HepG2 (cell line): ENCODE data around the gene NKX3-2. TPM values are rescaled to one million over a fixed set of nuclear protein-coding genes. Genes with fewer than 3 reads are reported as not detected.

Source experiments
- ATAC-seq: fragments of 200-7000 bp; cut with Tn5 transposase; 3 replicates; pipeline ENCODE4 v1.9.1; 2020; ENCODE audit warnings: mild to moderate bottlenecking, moderate library complexity
- BruUV-seq: library from RNA; stranded (reverse); fragments of 400-500 nt; replicated peaks from 2 replicates; lab custom pipeline; 2021; lab: Mats Ljungman, UMichigan
- CTCF ChIA-PET: fragments of 300-600 bp; formaldehyde crosslinking; extraction: SDS; loops from one replicate; lab custom pipeline; 2021; ENCODE audit warnings: low total read pairs, inconsistent platforms, low intra/inter-chr PET ratio; lab: Yijun Ruan, JAX
- POLR2A ChIA-PET: fragments of 350-600 bp; sonication (Branson Sonifier 250); formaldehyde crosslinking; loops from one replicate; lab custom pipeline; 2020; ENCODE audit warnings: antibody characterized with exemption, inconsistent platforms; lab: Yijun Ruan, JAX
- DNase-seq: peaks from one replicate; pipeline ENCODE4 v3.0.0-alpha.2; 2015; ENCODE audit warnings: low spot score
- FAIRE-seq: peaks from 3 replicates; lab custom pipeline; 2011; peaks lifted over from hg19 to GRCh38; lab: Jason Lieb, UNC
- H2AFZ ChIP-seq: one replicate; pipeline ENCODE4 v1.6.1; 2011; ENCODE audit warnings: low read length, inconsistent platforms
- H3K27ac ChIP-seq: fragments of 300-600 bp; 3 replicates; pipeline ENCODE4 v1.8.0; 2011; ENCODE audit warnings: mixed run types, mild to moderate bottlenecking, mixed read lengths, low read length, inconsistent platforms; ENCODE audit not compliant: insufficient read depth; ENCODE audit errors: extremely low read length
- H3K27me3 ChIP-seq, 2 experiments: fragments of 200-600 bp in 1 of 2; 2 replicates in 1 of 2; 3 replicates in 1 of 2; pipeline versions ENCODE4 v1.6.0 to v1.8.0; 2011; ENCODE audit warnings: low read length in 2 of 2, mild to moderate bottlenecking in 2 of 2, moderate library complexity in 2 of 2, inconsistent platforms in 1 of 2; ENCODE audit not compliant: insufficient read depth in 2 of 2, control insufficient read depth in 1 of 2
- H3K36me3 ChIP-seq, 2 experiments: fragments of 200-600 bp in 1 of 2; replicated peaks in 1 of 2; 2 replicates in 1 of 2; 3 replicates in 1 of 2; pipeline versions ENCODE4 v1.5.1 to v1.8.0; 2011; ENCODE audit warnings: low read length in 2 of 2, inconsistent platforms in 1 of 2; ENCODE audit not compliant: insufficient read depth in 2 of 2, control insufficient read depth in 1 of 2
- H3K4me1 ChIP-seq: 2 replicates; pipeline ENCODE4 v1.5.1; 2012; ENCODE audit warnings: low read length, inconsistent platforms; ENCODE audit not compliant: insufficient read depth
- H3K4me2 ChIP-seq: 2 replicates; pipeline ENCODE4 v1.6.0; 2011; ENCODE audit warnings: low read depth, low read length, inconsistent platforms
- H3K4me3 ChIP-seq, 3 experiments: fragments of 200-600 bp in 1 of 3; sonication (generic), shearing (Covaris generic) in 1 of 3; replicated peaks in 1 of 3; 2 replicates each; pipeline ENCODE4 v1.5.1; 2011 to 2016; ENCODE audit warnings: low read length in 3 of 3, inconsistent platforms in 2 of 3, low read depth in 2 of 3, mild to moderate bottlenecking in 2 of 3, control low read depth in 1 of 3, mixed read lengths in 1 of 3; ENCODE audit not compliant: insufficient read depth in 1 of 3
- H3K79me2 ChIP-seq: one replicate; pipeline ENCODE4 v1.6.1; 2011; ENCODE audit warnings: low read length, inconsistent platforms; ENCODE audit not compliant: insufficient read depth
- H3K9ac ChIP-seq: 2 replicates; pipeline ENCODE4 v1.6.0; 2011; ENCODE audit warnings: mild to moderate bottlenecking, low read depth, low read length, inconsistent platforms; ENCODE audit not compliant: insufficient read depth
- H3K9me3 ChIP-seq: 2 replicates; pipeline ENCODE4 v1.5.1; 2012; ENCODE audit warnings: mild to moderate bottlenecking, low read length
- H4K20me1 ChIP-seq: 2 replicates; pipeline ENCODE4 v1.6.0; 2011; ENCODE audit warnings: inconsistent platforms, mild to moderate bottlenecking, low read length, moderate library complexity; ENCODE audit not compliant: insufficient read depth
- ERF ChIP-seq: IDR thresholded peaks from 2 replicates; pipeline ENCODE4 v1.6.1; 2018; ENCODE audit warnings: missing biosample characterization, missing genetic modification reagents
- GABPB1 ChIP-seq: IDR thresholded peaks from 2 replicates; pipeline ENCODE4 v1.6.1; 2016; ENCODE audit warnings: mild to moderate bottlenecking, missing genetic modification reagents, moderate library complexity, missing compliant biosample characterization
- SIN3A ChIP-seq: IDR thresholded peaks from 2 replicates; pipeline ENCODE4 v1.6.1; 2011; ENCODE audit warnings: low read depth, mild to moderate bottlenecking, control low read depth, low read length, borderline replicate concordance
- ZBTB1 ChIP-seq: sonication (generic); formaldehyde crosslinking; IDR thresholded peaks from 2 replicates; pipeline ENCODE4 v1.4.0; 2020; ENCODE audit warnings: missing genetic modification reagents, borderline replicate concordance
- ZNF205 ChIP-seq: IDR thresholded peaks from 2 replicates; pipeline ENCODE4 v1.6.1; 2018; ENCODE audit warnings: missing biosample characterization, missing genetic modification reagents
- ZNF629 ChIP-seq: sonication (generic); formaldehyde crosslinking; conservative IDR thresholded peaks from 2 replicates; pipeline ENCODE4 v1.5.0; 2020; ENCODE audit warnings: missing genetic modification reagents
- ZNF660 ChIP-seq: sonication (generic); formaldehyde crosslinking; IDR thresholded peaks from 2 replicates; pipeline ENCODE4 v1.5.1; 2020; ENCODE audit warnings: mild to moderate bottlenecking, low read depth, missing genetic modification reagents, borderline replicate concordance
- WGBS: methylation state at CpG from one replicate; pipeline ENCODE4 v1.1.6; 2017; ENCODE audit warnings: low lambda C conversion rate; 5-methylcytosine and 5-hydroxymethylcytosine counted together
- in situ Hi-C: cut with HindIII; loops from 2 replicates; pipeline ENCODE4 v1.10.0; 2017; ENCODE audit warnings: low pct_unique_long_range_greater_than_20kb; ENCODE audit not compliant: extremely low pct_ligation_motif_present
- intact Hi-C: fragments of 100-400 bp; cut with micrococcal nuclease; formaldehyde crosslinking; loops from one replicate; pipeline ENCODE4 v1.10.0; 2022; ENCODE audit not compliant: unreplicated experiment
- polyA plus RNA-seq, 8 experiments: library from polyadenylated mRNA; depleted of rRNA in 3 of 8; stranded (reverse) in 7 of 8; unstranded in 1 of 8; fragments of >200 nt; fragmentation: Illumina TruSeq in 4 of 8; extraction: Trizol in 4 of 8; gene quantifications; 2 replicates each; pipeline versions ENCODE4 v1.2.1 to v1.2.3, GENCODE V29; 2011 to 2016; ENCODE audit warnings: low read depth in 4 of 8, missing spikeins in 1 of 8, mixed read lengths in 1 of 8; ENCODE audit not compliant: insufficient read depth in 1 of 8
- total RNA-seq, 5 experiments: library from RNA; depleted of rRNA; stranded (reverse); fragments of >200 nt; fragmentation: Illumina TruSeq; extraction: Trizol; gene quantifications; 2 replicates each; pipeline ENCODE4 v1.2.3, GENCODE V29; 2016; ENCODE audit warnings: low read depth in 1 of 5
- TF ChIP-seq, protein P1 (sequence below): sonication (generic); formaldehyde crosslinking; IDR thresholded peaks from 2 replicates; pipeline ENCODE4 v1.4.0; 2020; ENCODE audit warnings: missing genetic modification reagents
- TF ChIP-seq, protein P2 (sequence below): IDR thresholded peaks from 2 replicates; pipeline ENCODE4 v1.6.1; 2016; ENCODE audit warnings: low read depth, borderline replicate concordance
- TF ChIP-seq, protein P3 (sequence below): sonication (generic); formaldehyde crosslinking; IDR thresholded peaks from 2 replicates; pipeline ENCODE4 v1.5.1; 2020; ENCODE audit warnings: mild to moderate bottlenecking, missing genetic modification reagents, moderate library complexity

The NKX3-2 gene
- total and polyA plus RNA-seq, 2 of the 13 experiments (the other 11 are each of a cell fraction or from before 2014, with no cell fraction given), result 0.07 to 0.13 TPM

DNA sequence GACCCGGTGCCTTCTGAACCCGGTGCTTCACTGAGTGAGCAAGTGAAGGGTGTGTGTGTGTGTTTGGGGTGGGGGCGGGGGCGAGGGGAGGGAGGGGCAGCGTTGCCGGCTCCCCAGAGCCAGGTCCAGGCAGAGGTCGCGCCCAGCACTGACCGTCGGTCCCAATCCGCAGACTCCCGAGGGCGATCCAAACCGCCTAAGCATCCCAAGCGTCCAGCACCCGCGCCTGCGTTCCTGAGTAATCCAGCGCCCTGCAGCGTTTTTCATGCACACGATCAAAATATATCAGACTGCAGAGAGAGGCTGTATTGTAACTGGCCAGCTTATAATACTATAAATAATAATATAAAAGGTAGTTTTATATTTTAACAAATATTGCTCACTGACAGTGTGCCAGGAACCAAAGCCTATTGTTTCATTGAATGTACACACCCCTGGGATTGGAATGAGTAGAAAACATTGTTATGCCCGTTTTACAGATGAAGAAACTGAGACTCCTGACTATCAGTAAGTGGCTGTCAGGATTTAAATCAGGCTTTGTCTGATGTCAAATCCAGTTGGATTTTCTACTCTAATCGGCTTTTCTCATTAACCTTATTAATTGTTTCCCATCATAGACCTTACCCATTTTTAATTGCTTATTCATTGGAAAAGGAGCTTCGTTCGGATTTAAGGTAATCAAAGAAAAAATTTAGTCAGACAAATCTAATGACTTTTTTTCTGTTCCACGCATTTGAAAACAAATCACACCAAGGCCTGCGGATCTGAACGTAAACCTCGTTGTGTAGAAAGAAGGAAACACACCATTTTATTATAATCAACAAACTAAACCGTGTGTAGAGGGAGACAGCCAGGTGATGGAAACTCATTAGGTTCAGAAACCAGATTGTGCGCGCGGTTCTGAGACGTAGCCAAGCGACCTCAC, 4.0 kb upstream of the NKX3-2 start:
- intact Hi-C loops (loop anchor here (2.0 to 10.0 kb wide), 5 partner anchors 66 to 870 kb away; partner anchors contain the start of gene RAB28), in situ Hi-C loops (loop anchor here (5.0 kb wide), 2 partner anchors 696 to 821 kb away; no protein-coding TSS in a partner anchor)
- H2AFZ ChIP-seq, result no peak overlapping the region

DNA sequence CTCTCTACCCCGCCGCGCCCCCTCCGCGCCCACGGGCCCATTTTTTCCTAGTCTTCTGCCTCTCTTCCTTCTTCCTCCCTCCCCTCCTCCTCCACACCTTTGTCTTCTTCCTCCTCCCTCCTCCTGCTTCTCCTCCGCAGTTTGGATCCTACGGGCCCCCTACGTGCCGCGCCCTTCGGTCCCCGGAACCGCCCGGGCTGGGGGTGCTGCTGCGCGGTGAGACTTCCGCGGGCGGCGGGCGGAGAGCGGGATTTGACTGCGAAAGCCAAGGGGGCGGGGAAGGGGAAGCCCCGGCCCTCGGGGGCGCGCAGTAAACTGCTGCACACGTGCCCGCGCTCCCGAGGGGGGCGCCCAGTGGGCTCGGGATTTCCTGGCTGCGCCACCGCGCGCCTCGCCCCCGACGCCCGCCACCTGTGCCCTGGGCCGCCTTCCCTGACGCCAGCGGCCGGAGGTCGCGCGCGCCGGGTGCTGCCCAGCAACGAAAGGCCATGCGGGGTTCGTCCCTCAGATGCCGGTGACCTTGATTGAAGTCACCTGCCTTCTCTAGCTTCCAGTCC, 3.3 kb upstream of the NKX3-2 start:
- Histone ChIP-seq H3K4me2 (peak overlapping the region; percentile 53), H3K9ac (no peak overlapping the region), H3K4me1 (peaks cover 28% of the 10 kb centered on the region), H2AFZ (no peak overlapping the region), H3K27me3 (peaks cover 2 to 12% of the 10 kb centered on the region in 2 experiments; a peak in 4 of 5 replicates), H4K20me1 (no peaks in the 10 kb centered on the region), H3K79me2 (no peaks in the 10 kb centered on the region), H3K27ac (no peak overlapping the region), H3K4me3 (peak overlapping the region; percentile 41 to 54 (median 50); a peak in 4 of 6 replicates), H3K36me3 (no peaks in the 10 kb centered on the region), H3K9me3 (no peaks in the 10 kb centered on the region)
- POLR2A ChIA-PET, result no interaction called here
- CTCF ChIA-PET, result interaction anchor here (2.3 to 2.5 kb wide), 2 partner anchors 695 to 818 kb away, joined by 19 to 26 read pairs; no protein-coding TSS in a partner anchor
- intact Hi-C loops (loop anchor here (2.0 to 10.0 kb wide), 5 partner anchors 65 to 869 kb away; partner anchors contain the start of gene RAB28), in situ Hi-C loops (loop anchor here (5.0 kb wide), 2 partner anchors 695 to 820 kb away; no protein-coding TSS in a partner anchor)
- WGBS, result 53% methylated on average over 47 of the region's 56 CpGs
- no TSS peak for BruUV-seq
- ATAC-seq (no peak), FAIRE-seq (no peak), DNase-seq (no peak)
- TF ChIP-seq, protein P1, sequence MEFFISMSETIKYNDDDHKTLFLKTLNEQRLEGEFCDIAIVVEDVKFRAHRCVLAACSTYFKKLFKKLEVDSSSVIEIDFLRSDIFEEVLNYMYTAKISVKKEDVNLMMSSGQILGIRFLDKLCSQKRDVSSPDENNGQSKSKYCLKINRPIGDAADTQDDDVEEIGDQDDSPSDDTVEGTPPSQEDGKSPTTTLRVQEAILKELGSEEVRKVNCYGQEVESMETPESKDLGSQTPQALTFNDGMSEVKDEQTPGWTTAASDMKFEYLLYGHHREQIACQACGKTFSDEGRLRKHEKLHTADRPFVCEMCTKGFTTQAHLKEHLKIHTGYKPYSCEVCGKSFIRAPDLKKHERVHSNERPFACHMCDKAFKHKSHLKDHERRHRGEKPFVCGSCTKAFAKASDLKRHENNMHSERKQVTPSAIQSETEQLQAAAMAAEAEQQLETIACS, result peak; percentile 85
- TF ChIP-seq ZNF660 (no peak), GABPB1 (CRISPR knock-in tag) (0 out of 2 replicates have a peak, but pooled peaks have one; percentile 12), SIN3A (0 out of 2 replicates have a peak, but pooled peaks have one; percentile 21)
- TF ChIP-seq, protein P2, sequence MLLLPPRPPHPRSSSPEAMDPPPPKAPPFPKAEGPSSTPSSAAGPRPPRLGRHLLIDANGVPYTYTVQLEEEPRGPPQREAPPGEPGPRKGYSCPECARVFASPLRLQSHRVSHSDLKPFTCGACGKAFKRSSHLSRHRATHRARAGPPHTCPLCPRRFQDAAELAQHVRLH, result no peak
- TF ChIP-seq, protein P3, sequence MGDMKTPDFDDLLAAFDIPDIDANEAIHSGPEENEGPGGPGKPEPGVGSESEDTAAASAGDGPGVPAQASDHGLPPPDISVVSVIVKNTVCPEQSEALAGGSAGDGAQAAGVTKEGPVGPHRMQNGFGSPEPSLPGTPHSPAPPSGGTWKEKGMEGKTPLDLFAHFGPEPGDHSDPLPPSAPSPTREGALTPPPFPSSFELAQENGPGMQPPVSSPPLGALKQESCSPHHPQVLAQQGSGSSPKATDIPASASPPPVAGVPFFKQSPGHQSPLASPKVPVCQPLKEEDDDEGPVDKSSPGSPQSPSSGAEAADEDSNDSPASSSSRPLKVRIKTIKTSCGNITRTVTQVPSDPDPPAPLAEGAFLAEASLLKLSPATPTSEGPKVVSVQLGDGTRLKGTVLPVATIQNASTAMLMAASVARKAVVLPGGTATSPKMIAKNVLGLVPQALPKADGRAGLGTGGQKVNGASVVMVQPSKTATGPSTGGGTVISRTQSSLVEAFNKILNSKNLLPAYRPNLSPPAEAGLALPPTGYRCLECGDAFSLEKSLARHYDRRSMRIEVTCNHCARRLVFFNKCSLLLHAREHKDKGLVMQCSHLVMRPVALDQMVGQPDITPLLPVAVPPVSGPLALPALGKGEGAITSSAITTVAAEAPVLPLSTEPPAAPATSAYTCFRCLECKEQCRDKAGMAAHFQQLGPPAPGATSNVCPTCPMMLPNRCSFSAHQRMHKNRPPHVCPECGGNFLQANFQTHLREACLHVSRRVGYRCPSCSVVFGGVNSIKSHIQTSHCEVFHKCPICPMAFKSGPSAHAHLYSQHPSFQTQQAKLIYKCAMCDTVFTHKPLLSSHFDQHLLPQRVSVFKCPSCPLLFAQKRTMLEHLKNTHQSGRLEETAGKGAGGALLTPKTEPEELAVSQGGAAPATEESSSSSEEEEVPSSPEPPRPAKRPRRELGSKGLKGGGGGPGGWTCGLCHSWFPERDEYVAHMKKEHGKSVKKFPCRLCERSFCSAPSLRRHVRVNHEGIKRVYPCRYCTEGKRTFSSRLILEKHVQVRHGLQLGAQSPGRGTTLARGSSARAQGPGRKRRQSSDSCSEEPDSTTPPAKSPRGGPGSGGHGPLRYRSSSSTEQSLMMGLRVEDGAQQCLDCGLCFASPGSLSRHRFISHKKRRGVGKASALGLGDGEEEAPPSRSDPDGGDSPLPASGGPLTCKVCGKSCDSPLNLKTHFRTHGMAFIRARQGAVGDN (CRISPR knock-in tag), result peak; percentile 54

More for the DNA sequence above, 4.0 kb upstream of the NKX3-2 start:
- no TSS peak for BruUV-seq
- CTCF ChIA-PET, result interaction anchor here (0.9 to 2.5 kb wide), 6 partner anchors 299 to 869 kb away, joined by 3 to 26 read pairs (median 10); no protein-coding TSS in a partner anchor
- peaks cover 28% of the 10 kb centered on the region for H3K4me1 ChIP-seq
- TF ChIP-seq ERF, result no peak
- no peak for TF ChIP-seq ZBTB1
- TF ChIP-seq ZNF205 (CRISPR knock-in tag), result 0 out of 2 replicates have a peak, but pooled peaks have one; percentile 28
- peak; percentile 93 for TF ChIP-seq ZNF629 (CRISPR knock-in tag)
- TF ChIP-seq, all 625 proteins: peak for 2
- H3K9me3 ChIP-seq, result no peaks in the 10 kb centered on the region
- no peaks in the 10 kb centered on the region for H3K36me3 ChIP-seq
- no peak overlapping the region for H3K27ac ChIP-seq
- 22% methylated on average over 22 of the region's 35 CpGs for WGBS
- H3K4me2 ChIP-seq, result peak overlapping the region; percentile 91
- peaks cover 2 to 12% of the 10 kb centered on the region in 2 experiments; a peak in 4 of 5 replicates for H3K27me3 ChIP-seq
- no peak for ATAC-seq
- H3K79me2 ChIP-seq, result no peaks in the 10 kb centered on the region
- H3K9ac ChIP-seq, result no peak overlapping the region
- H3K4me3 ChIP-seq, result peak overlapping the region; percentile 41 to 80 (median 50); a peak in 5 of 6 replicates
- FAIRE-seq, result no peak
- no peak for DNase-seq
- H4K20me1 ChIP-seq, result no peaks in the 10 kb centered on the region
- POLR2A ChIA-PET, result no interaction called here
